Osteoblast (primary cell): ENCODE data around the gene UPK2. TPM values are rescaled to one million over a fixed set of nuclear protein-coding genes. Genes with fewer than 3 reads are reported as not detected.
"Not testable (repeated sequence)": the region's sequence is repeated elsewhere in the genome, so short reads cannot be mapped to it uniquely, and the experiment has no call there.

ENCODE experiments used
- DNase-seq: peaks from one replicate; pipeline ENCODE4 v3.0.0; 2011; ENCODE audit warnings: low spot score, mixed read lengths; ENCODE audit not compliant: insufficient read length; ENCODE audit errors: missing footprints
- H2AFZ ChIP-seq: 2 replicates; pipeline ENCODE4 v1.6.0; 2011; ENCODE audit warnings: mild to moderate bottlenecking, low read length
- H3K27ac ChIP-seq: 2 replicates; pipeline ENCODE4 v1.5.1; 2011; ENCODE audit warnings: mild to moderate bottlenecking, low read depth, low read length, moderate library complexity
- H3K27me3 ChIP-seq: 2 replicates; pipeline ENCODE4 v1.6.0; 2012; ENCODE audit warnings: mild to moderate bottlenecking, control low read depth, inconsistent platforms, low read length, moderate library complexity; ENCODE audit not compliant: insufficient read depth
- H3K36me3 ChIP-seq: 2 replicates; pipeline ENCODE4 v1.5.1; 2011; ENCODE audit warnings: mild to moderate bottlenecking, low read length, control low read depth, moderate library complexity; ENCODE audit not compliant: insufficient read depth
- H3K4me1 ChIP-seq: 2 replicates; pipeline ENCODE4 v1.5.1; 2011; ENCODE audit warnings: mild to moderate bottlenecking, low read length, control low read depth, moderate library complexity; ENCODE audit not compliant: insufficient read depth
- H3K4me2 ChIP-seq: 2 replicates; pipeline ENCODE4 v1.6.0; 2011; ENCODE audit warnings: mild to moderate bottlenecking, low read length; ENCODE audit not compliant: insufficient read depth
- H3K4me3 ChIP-seq: fragments of 200-600 bp; sonication (generic); 3 replicates; pipeline ENCODE4 v1.5.1; 2012; ENCODE audit warnings: mild to moderate bottlenecking, low read length, inconsistent platforms; ENCODE audit not compliant: insufficient read depth
- H3K79me2 ChIP-seq: 2 replicates; pipeline ENCODE4 v1.6.0; 2012; ENCODE audit warnings: mild to moderate bottlenecking, low read length, control low read depth, inconsistent platforms; ENCODE audit not compliant: insufficient read depth
- H3K9me3 ChIP-seq: 2 replicates; pipeline ENCODE4 v1.5.1; 2011; ENCODE audit warnings: low read depth, low read length, control low read depth
- H4K20me1 ChIP-seq: 2 replicates; pipeline ENCODE4 v1.6.0; 2012; ENCODE audit warnings: mild to moderate bottlenecking, low read length, control low read depth; ENCODE audit not compliant: insufficient read depth
- CTCF ChIP-seq: IDR thresholded peaks from 2 replicates; pipeline ENCODE4 v1.5.1; 2011; ENCODE audit warnings: mild to moderate bottlenecking, low read depth, low read length, moderate library complexity; ENCODE audit errors: extremely low read depth
- total RNA-seq: library from RNA; depleted of rRNA; stranded (reverse); fragments of >200 nt; gene quantifications from 2 replicates; pipeline ENCODE4 v1.2.3, GENCODE V29; 2012

Gene UPK2
- total RNA-seq, 1 donor, result not detected

- TF ChIP-seq CTCF, result no peak
- Histone ChIP-seq H4K20me1 (no peaks in the 10 kb centered on the region), H3K36me3 (no peaks in the 10 kb centered on the region)
These were observed 28.7 kb downstream of the UPK2 start for GRCh38 chr11:118984825-118985224.

GRCh38 chr11:118988280-118988679, 32.2 kb downstream of the UPK2 start:
- no peaks in the 10 kb centered on the region for H3K4me1 ChIP-seq

More at GRCh38 chr11:118984825-118985224, 28.7 kb downstream of the UPK2 start:
- no peak overlapping the region for H3K4me2 ChIP-seq
- H3K4me1 ChIP-seq, result no peaks in the 10 kb centered on the region
- no peaks in the 10 kb centered on the region for H3K9me3 ChIP-seq
- DNase-seq, result peak; percentile 55
- no peak overlapping the region for H3K4me3 ChIP-seq
- H3K27me3 ChIP-seq, result peaks cover 12% of the 10 kb centered on the region
- H2AFZ ChIP-seq, result no peak overlapping the region
- no peaks in the 10 kb centered on the region for H3K79me2 ChIP-seq
- H3K27ac ChIP-seq, result no peak overlapping the region

GRCh38 chr11:118991486-118992038, 35.5 kb downstream of the UPK2 start:
- not testable (repeated sequence) for H3K36me3 ChIP-seq, H3K9me3 ChIP-seq, H4K20me1 ChIP-seq, H3K79me2 ChIP-seq, H3K4me3 ChIP-seq, H3K4me2 ChIP-seq, H2AFZ ChIP-seq, DNase-seq, H3K4me1 ChIP-seq, H3K27ac ChIP-seq, H3K27me3 ChIP-seq

More at GRCh38 chr11:118988280-118988679, 32.2 kb downstream of the UPK2 start:
- H3K36me3 ChIP-seq, result no peaks in the 10 kb centered on the region
- H3K79me2 ChIP-seq, result no peaks in the 10 kb centered on the region
- DNase-seq, result no peak
- H2AFZ ChIP-seq, result no peak overlapping the region
- H3K27me3 ChIP-seq, result no peaks in the 10 kb centered on the region
- no peaks in the 10 kb centered on the region for H4K20me1 ChIP-seq
- no peak overlapping the region for H3K4me3 ChIP-seq
- no peak overlapping the region for H3K27ac ChIP-seq
- H3K4me2 ChIP-seq, result no peak overlapping the region
- no peaks in the 10 kb centered on the region for H3K9me3 ChIP-seq
- no peak for TF ChIP-seq CTCF

GRCh38 chr11:118996926-118997626, 41.0 kb downstream of the UPK2 start:
- H3K4me1 ChIP-seq, result peaks cover 33% of the 10 kb centered on the region
- no peaks in the 10 kb centered on the region for H3K27me3 ChIP-seq
- H3K79me2 ChIP-seq, result peaks cover 22% of the 10 kb centered on the region
- peak overlapping the region; percentile 90 for H3K4me3 ChIP-seq
- no peaks in the 10 kb centered on the region for H3K9me3 ChIP-seq
- peak; percentile 39 for TF ChIP-seq CTCF
- peaks cover 7% of the 10 kb centered on the region for H3K36me3 ChIP-seq
- peak overlapping the region; percentile 99 for H3K4me2 ChIP-seq
- DNase-seq, result peak; percentile 90
- peak overlapping the region; percentile 77 for H3K27ac ChIP-seq
- peak overlapping the region; percentile 99 for H2AFZ ChIP-seq
- H4K20me1 ChIP-seq, result no peaks in the 10 kb centered on the region
